HG02678 (cell line): ENCODE measurements around the gene PPP1R14B.
A peak's percentile ranks its signal among the peaks of the same experiment; 100 is the strongest.

Source experiments
- ATAC-seq: cut with Tn5 transposase; IDR thresholded peaks from one replicate; pipeline ENCODE4 v1.9.1; 2021; ENCODE audit warnings: mild to moderate bottlenecking, moderate library complexity; ENCODE audit not compliant: unreplicated experiment

The PPP1R14B gene

GRCh38 chr11:64262271-64263002, 15.7 kb upstream of the PPP1R14B start:
- ATAC-seq: no peak

GRCh38 chr11:64261556-64262080, 14.9 kb upstream of the PPP1R14B start:
- no peak for ATAC-seq

GRCh38 chr11:64260147-64260708, 13.5 kb upstream of the PPP1R14B start:
- ATAC-seq: no peak

- ATAC-seq: no peak
Measured at GRCh38 chr11:64259533-64260067, 12.9 kb upstream of the PPP1R14B start.

GRCh38 chr11:64258946-64259532, 12.3 kb upstream of the PPP1R14B start:
- no peak for ATAC-seq

GRCh38 chr11:64258356-64258755, 11.6 kb upstream of the PPP1R14B start:
- no peak for ATAC-seq

GRCh38 chr11:64256300-64256699, 9.6 kb upstream of the PPP1R14B start:
- ATAC-seq: no peak

- ATAC-seq: no peak
Measured at GRCh38 chr11:64255135-64256128, 8.7 kb upstream of the PPP1R14B start.

GRCh38 chr11:64254326-64254725, 7.6 kb upstream of the PPP1R14B start:
- no peak for ATAC-seq

GRCh38 chr11:64253481-64253880, 6.7 kb upstream of the PPP1R14B start:
- no peak for ATAC-seq

- ATAC-seq: no peak
Measured at GRCh38 chr11:64253043-64253442, 6.3 kb upstream of the PPP1R14B start.

- ATAC-seq: no peak
Measured at GRCh38 chr11:64252003-64252872, 5.5 kb upstream of the PPP1R14B start.

- ATAC-seq: no peak
Measured at GRCh38 chr11:64251753-64252002, 4.9 kb upstream of the PPP1R14B start.

- peak; percentile 41 for ATAC-seq
Measured at GRCh38 chr11:64251016-64251752, 4.4 kb upstream of the PPP1R14B start, which contains the start of gene PLCB3. PLCB3 (plus strand) TSS chr11:64251530; CDS start chr11:64251650, 120 bp downstream.

- no peak for ATAC-seq
Measured at GRCh38 chr11:64250415-64251015, 3.8 kb upstream of the PPP1R14B start.

GRCh38 chr11:64249563-64250414, 3.0 kb upstream of the PPP1R14B start:
- ATAC-seq: no peak

GRCh38 chr11:64249038-64249437, 2.3 kb upstream of the PPP1R14B start:
- ATAC-seq: no peak

GRCh38 chr11:64248578-64248977, 1.8 kb upstream of the PPP1R14B start:
- ATAC-seq: no peak
